GM19468 (cell line): Measurements from ENCODE around the gene AIPL1.

Source experiments
- ATAC-seq: cut with Tn5 transposase; IDR thresholded peaks from one replicate; pipeline ENCODE4 v1.9.1; 2021; ENCODE audit warnings: mild to moderate bottlenecking, moderate library complexity, moderate number of reproducible peaks; ENCODE audit not compliant: unreplicated experiment; ENCODE audit errors: extremely low read depth

AIPL1 gene

DNA sequence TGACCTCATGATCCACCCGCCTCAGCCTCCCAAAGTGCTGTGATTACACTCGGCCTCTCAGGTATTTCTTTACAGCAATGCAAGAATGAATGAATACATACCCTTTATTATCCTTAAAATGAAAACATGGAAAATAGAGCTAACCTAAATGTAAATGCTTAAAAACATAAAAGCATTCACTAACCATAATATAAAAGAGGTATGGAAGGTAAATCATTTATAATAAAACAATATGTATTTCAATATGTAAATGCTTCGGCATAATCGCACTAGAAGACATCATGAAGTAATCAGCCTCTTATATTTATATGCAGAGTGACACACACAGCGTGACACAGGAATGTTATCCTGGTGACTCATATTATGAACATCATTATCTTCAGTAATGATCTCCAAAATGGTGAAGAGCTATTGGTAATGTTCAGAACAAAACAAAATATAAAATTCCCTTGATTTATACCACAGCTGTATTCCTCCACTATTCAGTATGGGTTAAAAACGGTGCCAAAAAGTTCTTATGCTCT is 53.9 kb downstream of the AIPL1 start:
- no peak for ATAC-seq

DNA sequence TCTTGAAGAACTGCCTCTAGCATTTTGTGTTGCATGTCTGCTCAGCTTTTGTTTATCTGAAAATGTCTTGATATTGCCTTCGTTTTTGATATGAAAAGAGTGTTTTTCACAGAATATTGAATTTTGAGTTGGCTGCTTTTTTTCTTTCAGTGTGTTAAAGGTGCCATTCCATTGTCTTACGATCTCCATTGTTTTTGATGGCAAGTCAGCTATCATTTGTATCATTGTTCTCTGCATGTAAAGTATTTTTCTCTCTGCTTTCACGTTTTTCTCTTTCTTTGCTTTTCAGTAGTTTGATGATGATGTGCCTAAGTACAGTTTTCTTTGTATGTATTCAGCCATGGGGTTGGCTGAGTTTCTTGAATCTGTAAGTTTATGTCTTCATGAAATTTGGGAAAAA is 57.0 kb downstream of the AIPL1 start:
- no peak for ATAC-seq

DNA sequence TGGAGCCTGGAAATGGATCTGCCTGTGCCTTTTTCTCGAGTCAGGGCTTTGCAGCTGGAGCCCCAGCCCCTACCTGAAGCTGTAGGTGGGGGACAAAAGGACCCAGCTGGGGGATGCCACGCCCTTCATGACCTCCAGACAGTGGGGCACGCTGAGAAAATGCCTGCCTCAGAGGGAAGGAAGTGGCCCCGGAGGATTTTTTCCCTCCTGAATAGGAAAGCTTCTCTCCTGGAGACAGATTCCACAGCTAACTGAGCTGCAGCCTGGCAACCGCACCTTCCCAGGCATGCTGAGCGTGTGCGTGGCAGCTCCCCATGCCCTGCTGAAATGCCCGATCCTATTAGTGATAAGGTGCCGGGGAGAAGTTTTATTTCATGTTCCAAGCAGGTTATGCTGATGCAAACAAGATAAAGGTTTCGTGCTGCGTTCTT is 58.0 kb downstream of the AIPL1 start:
- ATAC-seq, result no peak

DNA sequence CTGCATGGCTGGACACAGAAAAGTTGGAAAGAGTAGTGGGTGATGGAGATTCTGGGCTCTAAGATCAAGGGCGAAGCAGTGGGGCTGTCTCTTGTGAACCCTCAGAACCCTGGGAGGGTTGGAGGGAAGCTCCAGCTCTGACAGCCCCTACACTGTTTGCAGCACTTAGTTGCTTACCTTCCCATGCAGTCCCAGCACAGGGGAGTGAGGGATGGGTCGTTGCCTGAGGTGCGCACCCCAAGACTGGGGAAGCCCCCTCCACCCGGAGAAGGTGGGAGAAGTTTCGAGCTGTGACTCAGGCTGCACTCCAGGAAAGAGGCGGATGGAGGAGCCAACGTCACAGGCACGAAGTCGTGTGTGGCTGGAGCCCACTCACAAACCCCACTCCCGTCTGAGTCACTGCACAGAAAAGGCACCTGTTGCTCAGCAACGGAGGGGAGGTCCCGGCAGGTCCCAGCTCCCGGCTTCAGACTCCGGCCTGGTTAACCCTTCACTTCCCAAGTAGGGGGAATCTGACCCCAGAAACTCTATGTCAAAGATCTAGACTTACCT is 60.1 kb downstream of the AIPL1 start:
- no peak for ATAC-seq

DNA sequence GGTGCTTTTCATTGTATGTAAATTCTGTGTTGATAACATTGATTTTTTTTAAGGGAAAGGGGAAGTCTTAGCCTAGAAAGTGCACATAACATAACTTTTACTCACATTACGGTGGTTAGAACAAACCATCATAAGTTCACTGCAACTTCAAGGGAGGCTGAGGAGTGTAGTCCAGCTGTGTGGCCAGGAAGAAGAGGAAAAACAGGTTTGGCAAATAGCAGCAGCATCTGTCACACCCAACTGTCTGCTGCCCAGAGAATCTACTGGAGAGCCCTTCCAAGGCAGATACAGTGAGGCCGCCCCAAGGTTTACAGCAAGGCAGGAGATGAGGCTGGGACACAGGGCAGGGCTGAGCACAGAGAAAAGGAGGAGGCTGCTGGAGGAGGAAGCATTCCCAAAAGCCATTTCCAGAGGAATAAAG is 60.6 kb downstream of the AIPL1 start:
- no peak for ATAC-seq
